HL-60/S4 treated with retinoic acid at 250 ng/mL for 4 days and 3 days (cell line): ENCODE data around the gene DMRT2.

ENCODE experiments used
- in situ Hi-C: fragments of 300-500 bp; cut with MboI; formaldehyde crosslinking; loops from 2 replicates; pipeline ENCODE4 v1.7.0; 2022; ENCODE audit warnings: low sequenced_read_pairs

The DMRT2 gene

DNA sequence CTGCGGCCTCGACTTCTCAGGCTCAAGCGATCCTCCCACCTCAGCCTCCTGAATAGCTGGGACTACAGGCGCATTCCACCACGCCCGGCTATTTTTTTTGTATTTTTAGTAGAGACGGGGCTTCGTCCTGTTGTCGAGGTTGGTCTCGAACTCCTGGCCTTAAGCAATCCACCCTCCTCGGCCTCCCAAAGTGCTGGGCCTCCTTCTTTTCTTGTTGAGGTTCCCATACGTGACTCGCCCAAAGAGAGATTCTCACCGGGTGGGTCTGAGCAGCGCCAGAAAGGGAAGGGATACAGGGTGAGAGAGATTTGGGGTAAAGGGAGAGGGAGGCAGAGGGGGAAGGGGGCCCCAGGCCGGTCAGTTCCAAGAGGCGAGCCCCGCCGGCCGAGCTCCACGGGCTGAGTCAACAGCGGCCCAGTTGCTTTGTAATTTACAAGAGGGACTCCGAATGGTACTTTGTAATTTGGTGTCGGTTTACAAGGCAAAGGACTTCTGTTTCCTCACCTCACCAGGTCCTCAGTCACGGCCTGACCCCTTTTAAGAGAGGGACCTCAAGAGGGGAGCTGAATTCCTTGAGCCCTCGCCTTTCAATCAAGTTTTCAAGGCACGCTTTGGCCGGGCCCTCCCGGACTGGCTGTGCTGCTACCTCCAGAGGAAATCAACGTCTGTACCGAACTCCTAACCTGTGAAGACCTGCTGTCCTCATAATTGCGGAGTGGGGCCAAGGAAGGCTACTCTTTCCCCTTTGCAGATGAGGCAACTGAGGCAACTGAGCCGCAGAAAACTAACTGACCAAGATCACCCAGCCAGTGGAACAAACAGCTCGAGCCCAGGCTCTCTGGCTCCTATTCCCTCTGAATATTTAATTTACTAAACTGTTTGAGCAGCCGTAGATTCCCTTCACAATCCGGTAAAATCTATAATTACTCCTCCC is 3.3 kb upstream of the DMRT2 start:
- in situ Hi-C loops: no loop called here

DNA sequence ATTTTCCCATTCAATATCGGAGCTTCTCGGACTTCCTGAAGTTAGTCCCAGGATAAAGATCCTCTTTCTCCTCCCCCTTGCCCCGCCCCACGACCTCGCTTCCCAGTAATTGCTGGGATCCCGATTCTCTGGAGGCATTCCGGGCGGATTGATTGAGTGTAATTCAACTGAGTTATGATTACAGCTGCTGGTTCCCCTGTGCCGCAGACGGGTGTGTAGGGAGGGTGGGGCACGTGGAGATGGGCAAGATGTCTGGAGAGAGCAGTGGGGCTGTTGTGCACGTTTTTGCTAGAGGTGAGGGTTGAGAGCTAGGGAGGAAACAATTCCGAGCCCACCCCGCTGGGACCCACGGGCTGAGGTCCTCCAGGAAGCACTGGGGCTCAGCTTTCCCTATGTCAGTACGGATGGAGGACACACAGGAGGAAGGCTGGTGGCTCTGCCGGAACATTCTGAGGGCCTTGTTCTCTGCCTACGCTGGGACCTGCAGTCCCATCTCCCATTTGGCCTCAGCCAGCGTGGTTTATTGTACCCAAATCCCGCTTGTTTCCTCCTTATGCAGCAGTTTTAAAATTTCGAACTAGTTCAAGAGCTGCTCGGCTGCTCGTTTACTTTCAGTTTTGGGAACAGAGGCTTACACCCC is 2.4 kb upstream of the DMRT2 start:
- in situ Hi-C loops: no loop called here

DNA sequence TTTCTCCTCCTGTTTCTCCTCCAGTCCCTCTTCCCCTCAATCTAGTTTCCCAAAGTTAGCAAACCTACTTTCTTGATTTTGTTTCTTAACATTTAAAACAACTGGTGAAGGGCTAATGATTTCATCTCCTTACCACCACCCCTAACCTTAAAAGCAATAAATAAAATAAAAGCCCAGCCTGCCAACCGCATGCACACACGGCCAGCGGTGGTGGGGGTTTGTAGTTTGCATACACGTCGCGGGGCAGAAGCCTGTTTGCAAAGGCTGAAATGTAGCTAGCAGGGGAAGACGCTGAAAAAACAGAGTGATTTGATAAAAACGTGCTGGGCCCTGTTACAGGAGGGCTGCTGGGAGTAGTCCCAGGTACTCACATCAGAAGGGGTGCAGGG is 1.9 kb upstream of the DMRT2 start:
- in situ Hi-C loops: no loop called here

DNA sequence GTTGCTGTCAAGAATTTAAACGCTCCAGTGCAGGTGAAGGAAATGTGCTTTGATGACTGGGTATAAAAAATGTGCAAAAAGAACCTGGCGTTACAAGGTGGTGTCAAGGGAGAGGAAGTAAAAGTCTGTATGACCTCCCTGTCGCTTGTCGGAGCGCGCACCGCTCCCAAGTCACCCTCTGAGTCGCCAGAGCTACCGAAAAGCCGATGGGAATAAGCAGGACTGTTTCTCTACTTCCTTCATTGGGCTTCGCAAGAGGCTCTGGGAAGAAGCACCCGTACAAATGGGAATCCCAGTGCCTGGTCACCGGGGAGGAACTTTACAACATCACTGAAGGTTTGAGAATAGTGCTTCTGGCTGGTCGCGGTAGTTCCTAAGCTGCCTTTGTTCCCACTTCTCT is 1.3 kb upstream of the DMRT2 start:
- in situ Hi-C loops: no loop called here

DNA sequence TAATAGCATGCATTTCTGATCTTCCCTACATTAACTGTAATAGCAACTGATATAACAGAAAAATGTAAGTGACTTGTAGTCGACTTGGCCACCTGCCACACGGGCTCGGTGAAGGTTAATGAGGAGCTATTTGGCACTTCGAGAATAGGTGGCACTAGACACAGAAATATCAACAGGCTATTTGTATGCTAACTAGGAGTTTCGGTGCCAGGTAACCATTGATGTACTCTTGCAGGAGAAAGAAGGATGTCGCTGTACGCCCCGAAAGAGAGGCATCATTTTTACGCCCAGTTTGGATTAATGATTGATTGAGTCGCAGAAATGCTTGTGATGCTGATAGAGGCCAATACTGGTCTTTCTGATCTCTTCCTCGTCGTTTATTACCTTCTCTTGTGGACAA is 516 bp upstream of the DMRT2 start:
- in situ Hi-C loops: no loop called here

DNA sequence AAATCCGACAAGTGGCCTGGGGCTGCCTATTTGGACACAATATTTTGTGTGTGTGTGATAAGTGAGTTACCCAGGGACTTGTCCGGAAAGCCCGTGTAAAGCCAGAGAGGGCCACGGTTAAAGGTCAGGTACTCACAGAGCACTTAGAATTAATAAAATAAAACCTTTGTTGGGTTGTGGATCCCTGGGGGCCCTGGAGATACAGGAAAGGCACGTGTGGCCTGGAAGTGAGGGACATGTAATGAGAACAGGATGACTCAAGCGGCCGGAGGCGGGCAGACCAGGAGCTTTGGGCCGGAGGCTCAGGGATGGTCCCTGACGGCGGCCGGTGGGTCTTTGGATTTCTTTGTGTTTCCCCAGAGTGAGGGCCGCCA is 1.0 kb downstream of the DMRT2 start:
- in situ Hi-C loops: no loop called here

DNA sequence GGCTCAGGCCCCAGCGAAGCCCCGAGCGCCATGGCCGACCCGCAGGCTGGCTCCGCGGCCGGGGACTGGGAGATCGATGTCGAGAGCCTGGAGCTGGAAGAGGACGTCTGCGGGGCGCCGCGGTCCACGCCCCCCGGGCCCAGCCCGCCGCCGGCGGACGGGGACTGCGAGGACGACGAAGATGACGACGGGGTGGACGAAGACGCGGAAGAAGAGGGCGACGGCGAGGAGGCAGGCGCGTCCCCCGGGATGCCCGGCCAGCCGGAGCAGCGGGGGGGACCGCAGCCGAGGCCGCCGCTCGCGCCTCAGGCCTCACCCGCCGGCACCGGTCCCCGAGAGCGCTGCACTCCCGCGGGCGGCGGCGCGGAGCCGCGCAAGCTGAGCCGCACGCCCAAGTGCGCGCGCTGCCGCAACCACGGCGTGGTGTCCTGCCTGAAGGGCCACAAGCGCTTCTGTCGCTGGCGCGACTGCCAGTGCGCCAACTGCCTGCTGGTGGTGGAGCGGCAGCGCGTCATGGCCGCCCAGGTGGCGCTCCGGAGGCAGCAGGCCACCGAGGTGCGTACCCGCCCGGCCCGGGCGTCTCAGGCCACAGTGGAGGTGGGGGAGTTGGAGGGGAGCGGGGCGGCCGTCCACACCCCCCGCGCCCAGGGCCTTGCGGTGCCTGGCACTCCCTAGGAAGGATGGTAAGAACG is 1.6 kb downstream of the DMRT2 start:
- in situ Hi-C loops: no loop called here

DNA sequence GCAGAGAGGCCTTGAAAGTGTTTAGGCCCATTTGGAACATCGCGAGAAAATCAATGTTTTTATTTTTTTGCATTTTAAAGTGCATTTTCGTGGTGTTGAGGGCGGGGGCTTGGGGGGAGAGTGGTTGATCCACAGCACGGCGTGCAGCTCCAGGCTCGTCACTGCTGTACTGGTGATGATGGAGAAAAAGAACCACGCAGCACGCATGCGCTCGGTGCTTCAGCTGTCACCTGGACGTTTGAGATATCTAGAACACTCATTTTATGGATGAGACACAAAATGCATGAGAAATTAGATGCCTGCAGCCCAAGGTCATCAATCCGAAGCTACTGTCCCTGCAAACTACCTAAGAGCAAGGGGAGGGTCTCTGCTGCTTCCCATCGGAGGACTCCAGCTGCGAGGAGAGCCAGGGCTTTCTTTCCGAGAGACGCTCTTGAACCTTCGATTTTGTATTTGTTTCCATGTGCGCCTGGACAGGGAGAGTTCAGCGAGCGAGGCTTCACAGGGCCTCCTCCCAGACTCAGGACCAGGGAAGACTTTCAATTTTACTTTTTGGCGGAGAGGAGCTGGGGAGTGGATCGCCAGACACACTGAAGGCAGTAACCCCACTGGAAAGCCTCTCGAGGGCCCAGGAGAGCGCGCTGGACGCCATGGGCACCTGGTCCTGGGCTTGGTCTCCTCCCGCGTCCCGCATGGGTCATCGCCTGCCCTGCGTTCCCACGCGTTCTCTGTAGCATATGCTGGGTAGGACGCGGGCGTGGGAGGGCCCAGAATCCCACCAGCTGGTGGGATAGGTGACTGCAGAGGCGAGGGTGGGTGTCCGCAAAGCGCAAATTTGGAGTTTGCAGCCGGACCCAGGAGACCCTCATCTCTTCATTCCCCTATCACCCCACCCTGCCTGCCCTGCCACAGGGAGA is 2.5 kb downstream of the DMRT2 start:
- in situ Hi-C loops: no loop called here

DNA sequence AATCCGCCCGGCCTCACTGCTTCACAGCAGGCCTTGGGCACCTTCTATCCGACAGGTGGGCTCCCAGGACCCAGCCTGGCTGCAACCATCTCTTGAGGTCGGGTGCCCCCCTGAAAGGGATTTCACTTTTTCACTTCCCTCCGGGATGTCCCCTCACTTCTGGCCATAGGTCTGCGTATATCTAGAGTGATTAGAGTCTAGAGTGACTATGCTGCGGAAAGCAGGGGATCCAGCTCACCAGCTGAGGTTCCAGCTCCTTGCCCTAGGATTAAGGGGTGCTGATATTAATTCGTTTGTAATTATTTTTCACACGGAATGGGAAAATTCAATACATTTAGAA is 3.1 kb downstream of the DMRT2 start:
- in situ Hi-C loops: no loop called here

DNA sequence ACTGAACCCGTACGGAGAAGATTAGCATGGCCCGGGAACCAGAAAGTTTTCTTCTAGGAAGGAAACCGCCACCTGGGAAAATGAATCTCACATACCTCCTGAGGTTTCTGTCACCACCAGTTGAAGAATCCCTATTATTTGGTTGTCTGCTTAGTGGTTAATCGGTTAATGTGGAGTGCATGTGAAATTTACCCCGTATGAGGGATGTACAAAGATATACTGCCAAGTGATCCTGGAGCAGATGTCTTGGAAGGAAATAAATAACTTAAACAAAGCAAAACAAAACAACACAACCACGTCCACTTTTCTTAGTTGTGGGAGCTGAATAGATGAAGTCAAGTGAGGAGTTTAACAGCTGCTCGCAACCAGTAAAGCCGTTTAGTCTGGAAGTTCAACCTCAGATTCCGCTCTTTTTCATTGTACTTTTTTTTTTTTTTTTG is 3.8 kb downstream of the DMRT2 start:
- in situ Hi-C loops: no loop called here

DNA sequence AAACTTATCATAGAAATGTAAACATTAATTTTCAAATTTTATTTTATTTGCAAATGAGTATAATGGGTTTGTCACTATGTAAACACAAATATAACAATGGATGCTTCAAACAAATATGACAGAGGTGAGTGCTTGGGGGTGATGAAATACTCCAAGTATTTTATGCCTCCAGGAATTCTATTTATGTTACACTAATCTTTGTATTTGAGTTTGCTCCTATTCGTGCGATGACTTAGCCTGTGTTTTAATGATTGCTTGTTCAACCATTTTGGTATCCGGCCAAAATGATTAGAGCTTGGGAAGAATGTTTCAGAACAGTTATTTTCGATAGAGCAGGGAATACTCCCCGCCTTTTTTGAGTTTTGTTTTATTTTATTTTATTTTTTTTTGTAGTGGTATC is 5.0 kb downstream of the DMRT2 start:
- in situ Hi-C loops: no loop called here

DNA sequence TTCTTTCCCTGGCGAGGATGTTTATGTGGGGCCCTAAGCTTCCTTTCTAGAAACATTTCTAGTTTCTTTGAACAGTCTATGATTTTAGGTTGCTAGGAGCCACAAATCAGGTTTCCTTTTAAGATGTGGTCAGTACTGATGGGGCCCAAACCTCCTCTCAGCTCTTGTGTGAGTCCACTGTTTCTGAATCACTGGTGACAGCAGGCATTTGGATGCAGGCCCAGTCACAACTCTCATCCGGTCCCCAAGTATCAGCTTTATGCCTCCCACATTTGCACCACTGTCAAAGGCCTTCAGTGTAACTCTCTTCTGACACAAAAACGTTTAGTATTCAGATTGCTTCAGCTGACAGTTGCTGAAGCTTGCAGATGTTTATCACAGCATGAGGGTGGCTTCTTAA is 7.8 kb downstream of the DMRT2 start:
- in situ Hi-C loops: no loop called here

DNA sequence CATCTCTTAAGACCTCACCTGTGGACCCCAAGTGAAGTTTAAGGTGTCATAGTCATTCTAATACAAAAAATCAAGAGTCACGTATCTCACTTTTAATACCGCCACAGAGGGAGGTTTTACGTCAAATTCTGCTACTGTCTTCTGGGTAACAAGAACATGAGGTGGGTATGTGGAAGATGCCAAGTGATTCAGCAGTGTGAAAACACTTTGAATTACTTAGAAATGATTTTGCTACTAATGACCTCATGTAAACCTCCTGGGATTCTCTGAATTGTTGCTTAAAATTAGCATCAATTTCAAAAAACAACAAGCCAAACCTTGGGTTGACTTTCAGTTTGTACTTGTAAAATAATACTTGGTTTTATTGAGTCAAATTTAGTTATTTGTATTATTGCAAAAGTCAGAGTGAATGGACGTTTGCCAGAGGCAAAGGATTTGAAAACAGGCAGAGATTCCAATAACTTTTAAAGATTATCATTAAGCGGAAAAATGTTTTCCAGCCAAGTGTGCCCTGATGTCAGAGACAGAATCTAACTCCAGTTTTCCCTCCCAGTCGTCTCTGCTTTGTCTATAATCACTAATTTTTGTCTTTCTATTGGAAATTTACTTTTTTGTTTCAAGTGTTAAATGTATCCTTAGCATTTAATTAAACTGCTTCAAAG is 8.8 kb downstream of the DMRT2 start:
- in situ Hi-C loops: no loop called here

DNA sequence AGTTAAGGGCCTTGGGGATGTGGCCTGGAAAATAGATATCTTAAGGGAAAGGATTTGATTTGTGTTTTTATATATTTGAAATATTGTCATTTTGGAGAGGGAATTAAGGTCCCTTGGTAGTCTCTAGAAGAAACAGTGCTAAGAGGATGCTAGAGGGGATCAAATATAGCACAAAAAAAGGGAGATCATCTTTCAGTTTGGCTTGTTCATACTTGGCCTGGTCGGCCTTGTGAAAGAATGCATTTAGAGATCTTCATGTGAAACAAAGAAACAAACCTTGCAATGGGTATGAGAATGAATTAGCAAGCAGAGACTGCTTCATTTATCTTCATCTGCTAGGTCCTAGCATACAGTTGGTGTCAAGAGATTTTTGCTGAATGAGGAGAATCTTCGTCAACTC is 15.0 kb downstream of the DMRT2 start:
- in situ Hi-C loops: no loop called here

DNA sequence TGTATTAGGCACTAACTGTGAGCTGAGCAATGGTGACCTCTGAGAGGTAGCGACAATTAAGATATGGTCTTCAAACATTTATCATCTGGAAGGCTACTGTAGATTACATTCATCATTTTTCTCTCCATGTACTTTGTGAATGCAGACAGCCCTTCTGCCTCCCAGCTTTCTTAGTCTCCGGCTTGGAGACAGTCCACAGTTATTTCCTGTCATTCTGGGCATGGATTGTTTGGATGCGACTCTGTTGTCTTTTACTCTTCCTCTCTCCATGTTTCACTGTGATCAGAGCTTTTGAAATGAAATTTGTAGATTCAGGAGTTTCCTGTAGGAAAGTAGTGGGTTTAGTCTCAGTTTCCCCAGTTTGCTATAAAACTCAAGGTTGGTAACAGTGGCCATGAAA is 20.5 kb downstream of the DMRT2 start:
- in situ Hi-C loops: no loop called here

DNA sequence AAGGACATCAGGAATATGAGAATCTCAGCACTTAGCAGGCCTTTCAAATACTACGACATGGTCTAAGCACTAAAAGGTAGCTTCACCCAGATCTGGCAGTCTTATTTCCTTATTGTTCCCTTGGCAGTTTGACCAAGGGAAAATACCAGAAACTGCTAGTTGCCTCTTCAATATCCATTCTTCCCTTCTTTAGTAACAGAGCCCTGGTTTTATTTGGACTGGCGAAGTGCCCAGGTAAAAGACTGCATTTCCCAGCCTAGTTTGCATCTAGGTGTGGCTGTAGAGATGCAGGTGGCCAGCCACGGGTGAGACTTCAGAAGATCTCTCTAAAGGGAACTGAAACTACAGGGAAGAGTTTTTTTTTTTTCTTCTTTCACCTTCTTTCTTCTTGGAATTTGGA is 21.6 kb downstream of the DMRT2 start:
- in situ Hi-C loops: no loop called here

DNA sequence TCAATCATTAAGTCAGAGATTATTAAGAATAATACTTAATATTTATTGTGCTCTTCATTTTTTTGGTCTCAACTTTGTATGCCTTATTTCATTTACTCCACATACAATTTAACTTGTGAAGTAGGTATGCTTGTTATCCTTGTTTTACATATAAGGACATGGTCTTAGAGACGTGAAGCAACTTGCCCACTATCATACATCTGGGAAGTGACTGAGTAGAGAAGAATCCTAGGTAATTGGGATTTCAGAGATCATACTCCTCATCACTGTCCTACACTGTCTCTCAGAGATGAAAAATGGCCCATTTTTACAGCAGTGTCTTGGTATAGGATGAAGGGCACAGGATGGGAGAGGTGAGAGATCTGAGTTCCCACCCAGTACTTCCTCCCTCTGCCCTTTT is 23.3 kb downstream of the DMRT2 start:
- in situ Hi-C loops: no loop called here

DNA sequence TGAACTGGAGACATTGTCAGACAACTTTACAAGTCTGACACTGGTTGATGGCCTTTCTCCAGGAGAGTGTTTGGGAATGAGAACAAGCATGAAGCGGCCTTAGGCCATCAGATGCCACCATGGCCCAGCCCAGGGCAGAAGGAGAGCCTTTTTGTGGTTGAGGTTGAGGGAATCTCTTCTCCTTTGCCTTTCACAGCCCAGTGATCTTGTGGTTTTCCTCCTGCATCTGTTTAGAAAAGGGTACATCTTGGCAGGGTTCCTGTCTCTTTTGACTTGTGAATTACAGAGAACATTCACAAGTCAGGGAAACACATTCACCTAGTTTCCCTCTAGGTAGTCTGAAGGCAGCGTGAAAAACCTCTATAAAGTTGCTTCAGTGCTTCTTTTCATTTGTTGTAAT is 27.5 kb downstream of the DMRT2 start:
- in situ Hi-C loops: no loop called here

DNA sequence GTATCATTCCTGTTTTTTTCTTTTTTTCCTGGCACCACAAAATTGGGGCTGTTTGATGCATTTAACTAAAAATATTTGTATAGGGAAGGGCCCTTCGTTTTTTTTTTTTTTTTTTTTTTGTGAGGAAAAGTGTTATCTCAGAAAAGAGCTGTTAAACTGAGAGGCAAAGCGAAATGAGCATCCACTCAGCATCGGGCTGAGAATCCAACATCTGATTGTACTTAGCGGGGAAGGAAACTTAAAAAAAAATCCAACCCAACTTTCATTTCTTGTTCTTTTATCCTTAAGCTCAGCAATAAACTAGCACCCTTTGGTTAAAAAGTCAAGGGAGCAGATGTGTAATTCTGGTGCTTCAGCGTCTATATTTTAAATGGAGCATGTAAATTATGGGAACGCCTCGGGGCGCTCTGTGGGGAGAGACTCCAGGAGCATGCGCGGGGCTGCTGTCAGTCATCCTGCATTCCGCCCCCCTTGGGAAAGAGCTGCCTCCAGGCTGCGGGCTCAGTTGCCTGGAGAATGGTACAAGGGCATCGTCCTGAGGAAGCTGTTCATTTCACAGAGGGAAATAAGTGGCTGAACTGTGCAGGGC is 33.3 kb downstream of the DMRT2 start:
- in situ Hi-C loops: no loop called here

DNA sequence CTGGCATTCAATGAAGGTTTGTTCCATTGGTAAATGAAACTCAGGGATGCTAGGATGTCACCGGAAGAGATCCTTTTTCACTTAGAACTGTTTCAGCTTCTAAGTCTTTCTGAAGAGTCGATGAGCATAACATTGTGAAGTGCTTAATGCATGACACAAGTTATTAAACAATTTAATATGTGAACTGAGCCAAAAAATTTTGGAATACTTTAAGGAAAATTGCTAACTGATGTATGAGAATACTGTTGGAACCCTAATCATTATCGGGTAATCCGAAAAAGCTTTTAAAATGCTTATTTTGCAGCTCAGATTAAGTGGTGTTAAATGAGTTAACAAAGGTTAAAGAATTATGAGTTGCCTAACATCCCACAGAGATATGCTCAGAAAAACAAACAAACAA is 34.9 kb downstream of the DMRT2 start:
- in situ Hi-C loops: no loop called here
